ENCODE data around the gene UPK3BL1. TPM values are rescaled to one million over a fixed set of nuclear protein-coding genes. Genes with fewer than 3 reads are reported as not detected.
"Not testable (repeated sequence)": the region's sequence is repeated elsewhere in the genome, so short reads cannot be mapped to it uniquely, and the experiment has no call there.

Gene UPK3BL1
- polyA plus RNA-seq, 4 donors: 4.8 to 20.2 (median 12.0) TPM

- DNase-seq (ENCODE audit: low read depth in 4 of 4, low spot score in 3 of 4): not testable (repeated sequence)
Measured at GRCh38 chr7:102592477-102593019, 50.0 kb downstream of the UPK3BL1 start.

DNA sequence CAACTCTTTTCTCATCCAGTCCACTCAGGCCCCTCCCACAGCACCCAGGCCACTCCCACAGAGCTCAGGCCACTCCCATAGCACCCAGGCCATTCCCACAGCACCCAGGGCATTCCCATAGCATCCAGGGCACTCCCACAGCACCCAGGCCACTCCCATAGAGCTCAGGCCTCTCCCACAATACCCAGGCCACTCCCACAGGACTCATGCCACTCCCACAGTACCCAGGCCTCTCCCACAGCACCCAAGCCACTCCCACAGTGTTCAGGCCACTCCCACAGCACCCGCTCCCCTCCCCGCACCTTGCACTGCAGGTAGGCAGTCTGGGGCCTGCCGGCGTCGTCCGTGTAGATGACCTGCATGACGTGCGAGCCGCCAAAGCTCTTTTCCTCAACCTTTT lies 52.7 kb downstream of the UPK3BL1 start:
- DNase-seq (ENCODE audit: low read depth in 4 of 4, low spot score in 3 of 4): not testable (repeated sequence)

Other genes starting within 250 kb of the UPK3BL1 start
- 10 to 100 TPM; 28.0 to 46.0 (median 33.4) TPM for gene PRKRIP1, start 246.4 kb downstream of the UPK3BL1 start, polyA plus RNA-seq (ENCODE audit: insufficient read length in 4 of 4)
- 10 to 100 TPM; 15.4 to 22.8 (median 17.8) TPM for gene ORAI2, start 209.2 kb downstream of the UPK3BL1 start, polyA plus RNA-seq (ENCODE audit: insufficient read length in 4 of 4)
- gene ALKBH4, start 177.9 kb downstream of the UPK3BL1 start, polyA plus RNA-seq (ENCODE audit: insufficient read length in 4 of 4): 10 to 100 TPM in 2 of 4 donors, 1 to 10 TPM in 2; 9.0 to 19.4 (median 10.0) TPM
- gene LRWD1, start 177.8 kb downstream of the UPK3BL1 start, polyA plus RNA-seq (ENCODE audit: insufficient read length in 4 of 4): 10 to 100 TPM; 15.3 to 24.2 (median 16.4) TPM
- 10 to 100 TPM; 22.3 to 38.4 (median 28.0) TPM for gene POLR2J, start 163.9 kb downstream of the UPK3BL1 start, polyA plus RNA-seq (ENCODE audit: insufficient read length in 4 of 4)
- 10 to 100 TPM in 2 of 4 donors, 1 to 10 TPM in 2; 7.3 to 18.3 (median 8.9) TPM for gene RASA4B, start 125.0 kb downstream of the UPK3BL1 start, polyA plus RNA-seq (ENCODE audit: insufficient read length in 4 of 4)
- 10 to 100 TPM in 2 of 4 donors, 1 to 10 TPM in 2; 3.0 to 23.0 (median 7.8) TPM for gene UPK3BL2, start 99.1 kb downstream of the UPK3BL1 start, polyA plus RNA-seq (ENCODE audit: insufficient read length in 4 of 4)
- 10 to 100 TPM in 1 of 4 donors, 1 to 10 TPM in 3; 2.4 to 10.7 (median 4.6) TPM for gene SPDYE2, start 91.6 kb downstream of the UPK3BL1 start, polyA plus RNA-seq (ENCODE audit: insufficient read length in 4 of 4)
- gene POLR2J3, start 70.2 kb downstream of the UPK3BL1 start, polyA plus RNA-seq (ENCODE audit: insufficient read length in 4 of 4): 100 to 1,000 TPM in 1 of 4 donors, 10 to 100 TPM in 3; 54.2 to 106 (median 76.6) TPM
- 10 to 100 TPM; 27.8 to 48.7 (median 32.8) TPM for gene RASA4, start 26.0 kb downstream of the UPK3BL1 start, polyA plus RNA-seq (ENCODE audit: insufficient read length in 4 of 4)
- gene SPDYE2B, start 7.5 kb upstream of the UPK3BL1 start, polyA plus RNA-seq (ENCODE audit: insufficient read length in 4 of 4): 1 to 10 TPM in 1 of 4 donors, under 1 TPM in 3; 0.31 to 1.6 (median 0.56) TPM
- 1 to 10 TPM in 2 of 4 donors, under 1 TPM in 2; 0.73 to 2.6 (median 1.1) TPM for gene POLR2J2, start 28.9 kb upstream of the UPK3BL1 start, polyA plus RNA-seq (ENCODE audit: insufficient read length in 4 of 4)
- 10 to 100 TPM in 3 of 4 donors, 1 to 10 TPM in 1; 7.8 to 12.9 (median 11.1) TPM for gene FAM185A, start 106.2 kb upstream of the UPK3BL1 start, polyA plus RNA-seq (ENCODE audit: insufficient read length in 4 of 4)

Data from left renal pelvis (tissue), 4 donors.